ENCODE data around the gene ULBP3.

DNA sequence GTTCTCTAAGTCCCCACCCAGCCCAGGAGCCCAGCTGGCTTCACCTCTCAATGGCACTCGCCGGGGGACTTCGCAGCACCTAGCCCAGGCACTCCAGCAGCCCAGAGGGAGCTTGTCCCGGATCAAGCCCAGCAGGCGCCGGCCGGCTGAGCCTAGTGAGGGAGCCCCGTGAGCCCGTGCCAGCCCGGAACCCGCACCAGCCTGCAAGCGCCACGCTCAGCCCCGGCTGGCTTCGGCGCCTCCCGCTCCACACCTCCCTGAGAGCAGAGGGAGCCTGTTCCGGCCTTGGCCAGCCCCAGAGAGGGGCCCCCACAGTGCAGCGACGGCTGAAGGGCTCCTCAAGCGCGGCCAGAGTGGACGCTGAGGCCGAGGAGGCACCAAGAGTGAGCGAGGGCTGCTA, 46.8 kb upstream of the ULBP3 start:
- TF ChIP-seq, protein P1, sequence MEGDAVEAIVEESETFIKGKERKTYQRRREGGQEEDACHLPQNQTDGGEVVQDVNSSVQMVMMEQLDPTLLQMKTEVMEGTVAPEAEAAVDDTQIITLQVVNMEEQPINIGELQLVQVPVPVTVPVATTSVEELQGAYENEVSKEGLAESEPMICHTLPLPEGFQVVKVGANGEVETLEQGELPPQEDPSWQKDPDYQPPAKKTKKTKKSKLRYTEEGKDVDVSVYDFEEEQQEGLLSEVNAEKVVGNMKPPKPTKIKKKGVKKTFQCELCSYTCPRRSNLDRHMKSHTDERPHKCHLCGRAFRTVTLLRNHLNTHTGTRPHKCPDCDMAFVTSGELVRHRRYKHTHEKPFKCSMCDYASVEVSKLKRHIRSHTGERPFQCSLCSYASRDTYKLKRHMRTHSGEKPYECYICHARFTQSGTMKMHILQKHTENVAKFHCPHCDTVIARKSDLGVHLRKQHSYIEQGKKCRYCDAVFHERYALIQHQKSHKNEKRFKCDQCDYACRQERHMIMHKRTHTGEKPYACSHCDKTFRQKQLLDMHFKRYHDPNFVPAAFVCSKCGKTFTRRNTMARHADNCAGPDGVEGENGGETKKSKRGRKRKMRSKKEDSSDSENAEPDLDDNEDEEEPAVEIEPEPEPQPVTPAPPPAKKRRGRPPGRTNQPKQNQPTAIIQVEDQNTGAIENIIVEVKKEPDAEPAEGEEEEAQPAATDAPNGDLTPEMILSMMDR (conservative IDR thresholded peaks at IDR 0.05; ENCODE audit: low read length): no peak
- TF ChIP-seq EZH2phosphoT487 (IDR thresholded peaks at IDR 0.05; ENCODE audit: borderline replicate concordance): no peak
